Measurements from ENCODE around the gene LIMK1. TPM values are rescaled to one million over a fixed set of nuclear protein-coding genes. Genes with fewer than 3 reads are reported as not detected.
A peak's percentile ranks its signal among the peaks of the same experiment; 100 is the strongest.
"Not testable (repeated sequence)": the region's sequence is repeated elsewhere in the genome, so short reads cannot be mapped to it uniquely, and the experiment has no call there.

LIMK1 gene
- total RNA-seq, 2 donors from 2014 or later = 9.4 to 14.7 TPM

GRCh38 chr7:74157605-74158004, 74.0 kb downstream of the LIMK1 start:
- TF ChIP-seq, protein P1, sequence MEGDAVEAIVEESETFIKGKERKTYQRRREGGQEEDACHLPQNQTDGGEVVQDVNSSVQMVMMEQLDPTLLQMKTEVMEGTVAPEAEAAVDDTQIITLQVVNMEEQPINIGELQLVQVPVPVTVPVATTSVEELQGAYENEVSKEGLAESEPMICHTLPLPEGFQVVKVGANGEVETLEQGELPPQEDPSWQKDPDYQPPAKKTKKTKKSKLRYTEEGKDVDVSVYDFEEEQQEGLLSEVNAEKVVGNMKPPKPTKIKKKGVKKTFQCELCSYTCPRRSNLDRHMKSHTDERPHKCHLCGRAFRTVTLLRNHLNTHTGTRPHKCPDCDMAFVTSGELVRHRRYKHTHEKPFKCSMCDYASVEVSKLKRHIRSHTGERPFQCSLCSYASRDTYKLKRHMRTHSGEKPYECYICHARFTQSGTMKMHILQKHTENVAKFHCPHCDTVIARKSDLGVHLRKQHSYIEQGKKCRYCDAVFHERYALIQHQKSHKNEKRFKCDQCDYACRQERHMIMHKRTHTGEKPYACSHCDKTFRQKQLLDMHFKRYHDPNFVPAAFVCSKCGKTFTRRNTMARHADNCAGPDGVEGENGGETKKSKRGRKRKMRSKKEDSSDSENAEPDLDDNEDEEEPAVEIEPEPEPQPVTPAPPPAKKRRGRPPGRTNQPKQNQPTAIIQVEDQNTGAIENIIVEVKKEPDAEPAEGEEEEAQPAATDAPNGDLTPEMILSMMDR (IDR thresholded peaks at IDR 0.05) = no peak
- DNase-seq (ENCODE audit: low spot score) = no peak
- Histone ChIP-seq H3K9me3 (no peaks in the 10 kb centered on the region), H3K4me1 (no peaks in the 10 kb centered on the region), H3K27ac (no peak overlapping the region), H3K4me3 (no peak overlapping the region), H3K27me3 (no peaks in the 10 kb centered on the region), H3K36me3 (no peaks in the 10 kb centered on the region)

GRCh38 chr7:74164985-74165456, 81.4 kb downstream of the LIMK1 start:
- Histone ChIP-seq H3K36me3 (no peaks in the 10 kb centered on the region), H3K27ac (no peak overlapping the region), H3K27me3 (no peaks in the 10 kb centered on the region), H3K4me1 (no peaks in the 10 kb centered on the region), H3K4me3 (no peak overlapping the region), H3K9me3 (no peaks in the 10 kb centered on the region)
- TF ChIP-seq, protein P1 (IDR thresholded peaks at IDR 0.05) = peak in 1 of 2 donors; percentile 18
- no peak for DNase-seq (ENCODE audit: low spot score)

DNA sequence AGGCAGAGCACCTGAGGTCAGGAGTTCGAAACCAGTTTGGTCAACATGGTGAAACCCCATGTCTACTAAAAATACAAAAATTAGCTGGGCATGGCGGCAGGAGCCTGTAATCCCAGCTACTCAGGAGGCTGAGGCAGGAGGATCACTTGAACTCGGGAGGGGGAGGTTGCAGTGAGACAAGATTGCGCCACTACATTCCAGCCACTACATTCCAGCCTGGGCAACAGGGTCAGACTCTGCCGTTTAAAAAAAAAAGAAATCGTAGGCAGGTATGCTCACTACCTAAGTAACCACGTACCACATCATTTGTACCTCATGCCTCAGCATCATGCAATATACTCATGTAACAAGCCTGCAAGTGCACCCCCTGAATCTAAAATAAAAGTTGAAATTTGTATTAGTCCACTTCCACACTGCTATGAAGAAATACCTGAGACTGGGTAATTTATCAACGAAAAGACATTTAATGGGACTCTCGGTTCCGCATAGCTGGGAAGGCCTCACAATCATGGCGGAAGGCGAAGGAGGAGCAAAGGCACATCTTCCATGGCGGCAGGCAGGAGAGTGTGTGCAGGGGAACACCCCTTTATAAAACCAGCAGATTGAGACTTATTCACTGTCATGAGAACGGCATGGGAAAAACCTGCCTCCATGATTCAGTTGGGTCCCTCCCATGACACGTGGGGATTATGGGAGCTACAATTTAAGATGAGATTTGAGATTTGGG, 82.4 kb downstream of the LIMK1 start:
- TF ChIP-seq, protein P1 (IDR thresholded peaks at IDR 0.05) = no peak
- no peaks in the 10 kb centered on the region for H3K9me3 ChIP-seq
- no peaks in the 10 kb centered on the region for H3K4me1 ChIP-seq
- no peaks in the 10 kb centered on the region for H3K27me3 ChIP-seq
- H3K27ac ChIP-seq = no peak overlapping the region
- DNase-seq (ENCODE audit: low spot score) = no peak
- H3K4me3 ChIP-seq = no peak overlapping the region
- H3K36me3 ChIP-seq = no peaks in the 10 kb centered on the region

GRCh38 chr7:74167324-74167723, 83.7 kb downstream of the LIMK1 start:
- not testable (repeated sequence) for H3K36me3 ChIP-seq; H3K27ac ChIP-seq; H3K4me3 ChIP-seq; H3K4me1 ChIP-seq; H3K27me3 ChIP-seq; H3K9me3 ChIP-seq; DNase-seq (ENCODE audit: low spot score)

Other genes starting within 250 kb of the LIMK1 start
- under 1 TPM in 1 of 2 donors, not detected in 1; 0.39 TPM for gene METTL27, start 241.3 kb upstream of the LIMK1 start, total RNA-seq
- gene TMEM270, start 222.6 kb upstream of the LIMK1 start, total RNA-seq = not detected
- gene ELN, start 55.6 kb upstream of the LIMK1 start, total RNA-seq = 100 to 1,000 TPM; 138 to 149 TPM
- 100 to 1,000 TPM; 175 to 203 TPM for gene EIF4H, start 90.6 kb downstream of the LIMK1 start, total RNA-seq
- 1 to 10 TPM; 1.4 to 6.1 TPM for gene LAT2, start 126.2 kb downstream of the LIMK1 start, total RNA-seq
- 1 to 10 TPM; 6.0 to 8.5 TPM for gene RFC2, start 170.6 kb downstream of the LIMK1 start, total RNA-seq
- 10 to 100 TPM in 1 of 2 donors, 1 to 10 TPM in 1; 9.5 to 12.1 TPM for gene CLIP2, start 205.6 kb downstream of the LIMK1 start, total RNA-seq